NCI-H2029 treated with DMSO at 0.1 percent for 48 hours (cell line): ENCODE results near the gene GLDN.

ENCODE experiments used
- DNase-seq: peaks from one replicate; lab custom pipeline; 2025; lab: John Stamatoyannopoulos, UW

The GLDN gene

DNA sequence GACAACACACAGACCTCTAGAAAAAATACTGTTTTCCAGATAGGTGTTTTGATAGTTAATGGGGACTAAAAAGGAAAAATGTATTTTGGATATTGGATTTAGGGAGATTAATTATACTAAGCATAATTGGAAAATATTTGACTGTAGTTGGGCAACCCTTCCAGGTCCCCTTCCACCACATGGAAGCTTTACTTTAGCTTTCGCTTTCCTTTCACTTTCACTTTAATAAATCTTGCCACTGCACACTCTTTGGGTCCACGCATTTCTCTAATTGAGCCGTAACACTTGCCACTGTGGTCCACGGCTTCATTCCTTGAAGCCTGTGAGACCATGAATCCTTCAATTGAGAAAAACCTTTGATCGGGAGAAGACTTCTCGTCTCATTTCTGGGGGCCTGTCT, 15.5 kb downstream of the GLDN start:
- no peak for DNase-seq

DNA sequence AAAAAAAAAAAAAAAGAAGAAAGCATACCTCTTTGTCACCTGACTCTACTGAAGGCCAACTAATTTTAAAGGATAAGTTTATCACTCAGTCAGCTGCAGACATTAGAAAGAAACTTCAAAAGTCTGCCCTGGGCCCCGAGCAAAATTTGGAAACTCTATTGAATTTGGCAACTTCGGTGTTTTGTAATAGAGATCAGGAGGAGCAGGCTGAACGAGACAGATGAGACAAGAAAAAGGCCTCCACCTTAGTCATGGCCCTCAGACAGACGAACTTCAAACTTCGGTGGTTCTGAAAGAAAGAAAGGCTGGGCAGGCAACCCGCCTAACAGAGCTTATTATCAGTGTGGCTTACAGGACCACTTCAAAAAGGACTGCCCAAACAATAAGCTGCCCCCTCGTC, 18.5 kb downstream of the GLDN start:
- no peak for DNase-seq

DNA sequence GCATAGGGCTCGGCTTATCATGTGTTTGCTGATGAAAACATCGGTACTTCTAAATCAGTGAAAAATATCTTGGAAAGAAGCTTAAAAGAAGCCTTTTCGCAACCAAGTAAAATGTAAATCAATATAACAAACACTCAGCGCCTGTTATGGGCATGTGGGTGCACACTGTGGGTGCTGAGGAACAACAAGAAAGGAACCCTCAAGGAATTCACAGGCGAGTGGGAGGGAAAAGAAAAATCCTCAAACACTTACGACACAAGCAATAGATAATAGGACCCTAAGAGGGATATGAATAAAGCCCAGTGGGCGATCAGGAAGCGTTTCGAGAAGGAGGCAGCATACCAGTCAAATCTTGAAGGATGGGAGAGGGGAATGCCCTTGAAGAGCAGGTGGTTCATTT, 21.9 kb downstream of the GLDN start:
- no peak for DNase-seq

DNA sequence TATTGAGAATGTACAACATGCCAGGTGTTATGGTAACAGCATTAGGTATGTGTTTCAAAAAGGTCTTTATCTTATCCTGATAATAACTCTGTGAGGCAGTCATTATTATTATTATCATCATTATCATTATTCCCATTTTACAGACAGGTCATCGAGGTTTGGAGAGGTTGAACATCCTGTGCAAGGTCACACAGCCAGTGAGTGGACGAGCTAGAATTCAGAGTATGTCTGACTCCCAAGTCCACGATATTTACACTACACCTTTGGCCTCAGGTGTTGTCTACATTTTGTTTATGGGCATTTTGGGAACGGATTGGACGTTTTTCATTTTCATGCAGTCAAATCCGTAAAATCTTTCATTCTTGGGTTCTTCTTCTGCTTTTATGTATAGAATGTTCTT, 24.0 kb downstream of the GLDN start:
- DNase-seq, result no peak

DNA sequence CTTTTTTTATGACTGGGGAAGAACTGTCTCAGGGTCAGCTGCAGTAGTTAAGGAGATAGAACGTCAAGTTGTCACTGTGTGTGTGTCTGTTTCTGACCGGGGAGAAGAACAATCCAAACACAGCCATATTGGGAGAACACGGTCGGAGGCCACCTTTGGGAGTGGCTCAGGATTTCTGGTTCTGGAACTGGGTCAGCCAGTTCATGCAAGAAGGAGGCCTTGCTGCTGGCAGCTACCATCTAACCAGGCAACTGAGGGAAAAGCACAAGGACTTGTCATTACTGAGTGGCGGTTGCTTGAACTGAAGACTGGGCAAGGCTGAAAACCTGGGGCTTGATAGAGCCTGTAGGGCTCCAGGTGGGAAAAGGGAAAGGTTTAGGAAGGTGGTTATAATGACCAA, 24.6 kb downstream of the GLDN start:
- DNase-seq, result no peak

DNA sequence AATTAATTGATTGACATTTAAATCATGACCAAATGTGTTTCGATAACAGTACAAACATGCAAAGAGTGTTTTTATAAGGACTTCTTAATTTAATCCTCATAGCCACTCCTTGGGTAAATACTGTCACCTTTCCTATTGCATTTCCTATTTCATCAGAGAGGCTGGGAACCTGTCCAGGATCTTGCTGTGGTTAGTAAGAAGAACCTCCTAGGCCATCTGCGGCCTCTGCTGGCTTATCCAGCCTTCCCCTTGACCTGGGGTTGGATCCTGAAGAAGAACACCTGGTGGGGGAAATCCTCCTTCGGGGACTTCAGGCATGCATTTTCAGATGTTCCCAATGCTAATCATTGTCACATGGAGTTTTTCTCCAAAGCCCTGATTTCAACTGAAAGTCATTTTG, 25.5 kb downstream of the GLDN start:
- DNase-seq, result peak; percentile 47

DNA sequence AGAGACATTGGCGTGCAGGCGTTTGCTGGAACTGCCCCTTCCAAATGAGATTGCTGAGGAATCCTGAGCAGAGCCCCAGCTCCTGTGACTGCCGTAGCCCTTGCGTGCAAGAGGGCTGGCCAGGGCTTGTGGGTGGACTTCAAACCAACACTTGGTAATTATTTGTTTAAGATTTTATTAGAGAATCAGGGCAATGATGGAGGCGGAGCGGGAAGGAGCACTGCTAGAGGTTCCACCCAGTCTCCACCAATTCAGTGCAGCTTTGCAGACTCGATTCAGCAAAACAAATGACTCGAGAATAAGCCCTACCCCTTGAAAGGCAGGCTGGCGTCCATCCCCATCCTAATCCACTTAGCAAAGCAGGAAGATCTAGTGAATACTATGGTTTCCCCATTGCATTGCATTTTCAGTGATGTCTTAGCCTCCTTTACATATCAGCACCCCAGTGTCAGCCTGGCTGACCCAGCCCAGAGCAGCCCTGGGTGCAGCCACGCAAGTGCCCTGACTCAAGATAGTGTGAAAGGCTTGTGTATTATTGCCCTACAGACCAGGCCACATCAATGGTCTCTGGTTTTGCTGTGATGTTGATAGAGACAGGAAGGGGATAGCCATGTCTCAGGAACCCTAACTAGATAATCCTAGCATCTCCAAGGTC, 26.0 kb downstream of the GLDN start:
- DNase-seq, result no peak

DNA sequence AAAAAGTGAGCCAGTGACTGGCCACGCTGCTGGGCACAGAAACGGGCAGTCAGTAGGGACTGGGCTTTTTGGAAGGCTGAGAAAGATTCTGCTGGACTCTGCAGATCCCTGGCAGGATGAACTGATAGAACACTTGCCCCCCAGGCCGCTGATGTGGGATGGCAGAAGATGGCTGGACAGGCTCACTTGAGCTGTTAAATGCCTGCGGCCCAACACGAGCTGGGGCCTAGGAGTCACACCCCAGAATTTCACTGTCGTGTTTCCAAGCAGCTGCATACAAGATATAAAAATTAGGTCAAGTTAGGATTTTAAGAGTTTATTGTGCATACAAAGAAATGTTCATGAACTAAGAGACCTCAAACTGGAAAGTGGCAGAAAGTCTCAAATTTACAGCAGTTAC, 26.9 kb downstream of the GLDN start:
- DNase-seq, result no peak

DNA sequence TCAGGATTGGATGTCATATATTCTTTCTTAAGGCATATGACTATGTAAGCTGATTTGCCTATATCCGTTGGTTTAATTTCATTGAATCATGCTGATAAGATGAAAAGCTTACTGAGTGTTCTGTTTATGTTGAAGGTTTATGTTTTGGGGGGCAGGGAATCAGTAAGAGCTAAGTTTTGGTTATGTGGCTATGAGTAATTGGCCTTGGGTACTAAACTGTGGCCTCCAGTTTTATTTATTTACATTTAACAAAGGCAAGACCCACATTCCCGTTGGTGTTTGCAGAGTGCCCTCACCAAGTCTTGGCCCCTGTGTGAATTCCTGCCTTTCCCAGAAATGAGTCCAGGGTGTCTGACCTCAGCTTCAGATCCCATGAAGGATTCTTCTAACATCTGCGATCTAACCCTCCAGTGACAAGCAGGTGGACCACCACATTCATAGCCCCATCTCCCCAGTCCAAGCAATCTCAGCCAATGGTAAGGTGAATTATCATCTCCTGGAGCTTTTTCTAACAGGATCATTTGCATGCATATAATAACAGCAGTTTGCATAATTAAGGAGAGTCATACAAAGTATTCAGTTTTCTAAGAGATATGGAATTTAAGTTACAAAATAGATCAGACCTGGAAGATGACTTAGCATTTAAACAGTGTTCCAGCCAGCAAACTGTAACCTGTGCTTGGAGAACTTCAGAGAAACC, 27.4 kb downstream of the GLDN start:
- no peak for DNase-seq

DNA sequence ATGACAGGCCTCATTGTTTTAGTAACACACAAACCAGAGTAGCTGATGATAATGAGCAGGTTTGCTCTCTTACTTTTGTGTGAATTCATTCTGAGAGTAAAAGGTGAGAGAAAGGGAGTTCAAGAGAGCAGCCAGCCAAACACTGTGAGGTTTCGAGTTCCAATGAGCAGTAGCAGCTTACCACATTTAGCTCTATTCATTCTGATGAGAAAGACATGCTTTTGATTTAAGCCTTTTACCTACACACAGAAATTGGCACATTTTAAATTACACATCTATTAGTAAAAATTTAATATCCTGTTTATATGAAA, 28.0 kb downstream of the GLDN start:
- no peak for DNase-seq

DNA sequence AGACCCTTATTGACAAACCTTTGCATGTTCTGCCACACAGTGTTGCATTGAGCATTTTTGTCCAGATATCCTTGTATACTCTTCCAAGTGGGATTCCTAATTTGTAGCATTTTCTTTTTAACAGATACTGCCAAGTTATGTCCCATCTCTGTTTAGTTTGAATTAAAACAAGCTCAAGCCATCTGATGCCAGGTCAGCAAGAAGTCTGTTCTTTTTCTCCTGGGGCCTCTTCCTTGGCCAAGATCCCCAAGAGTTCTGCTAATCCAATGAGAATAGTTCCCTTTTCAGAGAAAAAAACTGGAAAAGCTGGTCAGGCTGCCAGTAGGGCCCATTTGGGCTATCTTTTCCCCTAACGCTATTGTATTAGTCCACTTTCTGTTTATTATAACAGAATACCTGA, 29.8 kb downstream of the GLDN start:
- DNase-seq, result no peak

DNA sequence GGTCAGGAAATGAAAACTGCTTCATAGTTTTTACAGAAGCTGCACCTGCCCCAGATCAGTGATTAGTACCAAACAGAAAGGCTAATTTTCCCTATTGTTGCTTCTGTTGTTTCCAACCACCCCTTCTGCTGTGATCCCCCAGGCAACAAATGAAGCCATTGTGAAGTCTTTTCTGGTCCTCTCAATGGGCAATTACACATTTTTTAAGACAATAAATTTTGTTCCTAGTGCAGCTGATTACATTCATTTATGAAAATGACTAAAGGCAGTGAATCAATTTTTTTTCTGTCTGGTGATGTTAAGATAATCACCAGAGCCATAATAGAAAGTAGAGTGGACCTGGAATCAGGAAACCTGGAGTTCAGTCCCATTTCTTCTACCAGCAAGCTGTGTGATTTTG, 32.7 kb downstream of the GLDN start:
- no peak for DNase-seq

DNA sequence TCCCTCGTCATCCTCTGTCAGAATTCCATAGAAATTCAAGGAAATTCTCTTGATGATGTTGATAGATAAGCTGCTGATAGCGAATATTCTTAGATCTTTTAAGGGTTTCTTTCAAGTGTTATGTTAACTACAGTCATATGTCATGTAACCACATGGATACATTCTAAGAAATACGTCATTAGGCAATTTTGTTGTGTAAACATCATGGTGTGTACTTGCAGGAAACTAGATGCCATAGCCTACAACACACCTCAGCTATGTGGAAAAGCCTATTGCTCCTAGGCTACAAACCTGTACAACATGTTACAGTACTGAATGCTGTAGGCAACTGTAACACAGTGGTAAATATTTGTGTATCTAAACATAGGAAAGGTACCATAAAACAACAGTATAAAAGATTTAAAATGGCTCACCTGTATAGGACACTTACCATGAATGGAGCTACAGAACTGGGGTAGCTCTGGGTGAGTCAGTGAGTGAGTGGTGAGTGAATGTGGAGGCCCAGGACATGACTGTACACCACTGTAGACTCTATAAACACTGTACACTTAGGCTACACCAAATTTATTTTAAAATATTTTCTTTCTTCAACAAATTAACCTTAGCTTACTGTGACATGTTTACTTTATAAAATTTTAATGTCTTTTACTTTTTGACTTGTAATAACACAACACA, 34.6 kb downstream of the GLDN start:
- no peak for DNase-seq

DNA sequence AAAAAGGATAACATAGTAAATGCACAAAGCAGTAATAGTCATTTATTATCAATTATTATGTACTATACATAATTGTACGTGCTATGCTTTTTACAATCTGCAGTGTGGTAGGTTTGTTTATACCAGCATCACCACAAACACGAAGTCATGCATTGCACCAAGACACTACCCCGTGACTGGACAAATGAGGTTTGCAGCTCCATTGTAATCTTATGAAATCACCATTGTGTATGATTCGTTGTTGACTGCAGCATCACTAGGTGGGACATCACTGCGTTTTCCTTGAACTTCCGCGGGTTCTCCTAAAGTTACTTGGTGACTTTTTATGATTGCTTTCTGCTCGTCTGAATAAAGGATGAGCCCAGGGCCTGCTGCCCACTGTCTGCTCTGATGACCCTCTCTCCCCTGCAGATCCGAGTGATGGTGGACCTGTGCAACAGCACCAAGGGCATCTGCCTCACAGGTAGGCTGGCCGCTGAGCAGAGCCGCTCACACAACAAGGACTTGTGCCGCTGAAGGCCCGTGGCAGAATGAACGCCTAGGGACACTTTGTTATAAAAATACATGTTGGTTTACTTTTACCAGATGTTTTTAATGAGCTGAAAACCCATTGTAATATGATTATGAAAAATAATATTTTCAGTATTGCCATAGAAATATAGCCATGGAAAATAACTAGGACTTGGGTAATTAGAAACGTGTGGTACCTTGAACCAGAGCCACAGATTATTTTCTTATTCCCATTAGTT, 35.8 kb downstream of the GLDN start:
- no peak for DNase-seq

DNA sequence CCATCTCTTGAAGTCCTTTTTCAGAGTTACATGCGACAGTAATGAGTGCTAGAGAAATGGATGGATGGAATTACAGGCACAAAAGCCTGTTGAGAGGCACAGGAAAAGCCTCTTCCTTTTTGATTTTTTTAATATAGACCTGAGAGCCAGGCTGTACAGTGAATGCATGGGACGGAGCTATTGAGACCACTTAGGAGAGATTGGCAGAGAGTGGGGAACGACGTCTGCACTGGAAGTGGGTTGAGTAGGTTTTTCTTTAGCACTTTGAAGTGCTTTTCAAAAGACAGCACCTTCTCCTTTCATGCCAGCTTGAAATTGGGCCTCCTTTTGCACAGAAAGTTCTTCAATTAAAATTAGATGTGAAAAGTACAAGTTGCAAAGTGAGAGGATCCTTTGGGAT, 37.0 kb downstream of the GLDN start:
- no peak for DNase-seq

DNA sequence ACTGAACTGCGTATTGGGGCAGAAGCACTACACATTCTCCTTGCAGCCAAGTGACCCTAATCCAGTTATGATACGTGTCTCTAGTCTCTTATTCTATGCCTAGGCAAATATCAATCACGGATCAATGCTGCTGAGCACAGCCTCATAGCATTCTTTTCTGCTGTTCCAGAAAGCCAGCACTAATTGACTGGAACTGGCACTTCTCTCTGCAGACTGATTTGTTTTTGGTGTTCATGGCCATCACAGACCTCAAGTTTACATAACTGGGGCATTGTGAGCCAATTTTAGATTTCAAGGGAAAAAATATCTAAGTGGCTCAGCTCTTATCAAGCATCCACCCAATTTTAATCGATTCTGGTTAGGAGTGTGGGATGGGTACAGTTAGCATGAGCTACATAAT, 37.9 kb downstream of the GLDN start:
- no peak for DNase-seq

DNA sequence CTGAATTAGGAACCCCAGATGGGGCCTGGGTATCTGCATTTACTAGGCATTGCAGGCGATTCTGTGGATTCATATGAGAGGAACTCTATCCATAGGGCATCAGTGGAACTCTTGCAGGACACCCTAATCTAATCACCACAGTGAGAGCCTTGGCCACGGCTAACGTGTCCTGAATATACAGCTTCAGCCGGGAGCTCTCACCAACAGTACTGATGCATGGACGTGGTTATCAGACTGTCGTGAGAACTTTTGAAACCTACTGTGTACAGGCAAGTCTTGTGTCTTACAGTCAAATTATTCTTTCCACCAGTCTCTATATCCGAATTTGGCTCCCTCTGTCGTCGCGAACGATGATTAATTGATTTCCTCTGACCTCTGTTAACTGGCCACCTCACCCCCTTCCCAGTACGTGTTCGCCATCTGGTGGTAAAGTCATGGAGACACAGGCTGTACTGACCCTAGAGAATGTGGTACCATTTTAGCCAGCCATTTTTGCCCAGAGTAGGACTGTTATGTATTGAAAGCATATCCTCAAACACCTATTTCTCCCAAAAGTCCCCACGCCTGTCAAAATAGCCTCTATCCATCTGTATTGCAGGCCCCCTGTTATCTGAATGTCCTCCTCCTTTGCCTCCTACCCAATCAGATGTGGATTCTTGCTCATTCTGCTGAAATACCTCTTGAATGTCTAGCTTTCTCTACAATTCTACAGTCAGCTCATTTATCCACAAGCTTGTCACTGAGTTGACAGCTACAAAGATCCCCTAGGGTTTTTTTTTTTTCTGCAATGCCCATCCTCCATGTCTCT, 39.7 kb downstream of the GLDN start:
- DNase-seq, result peak; percentile 48

DNA sequence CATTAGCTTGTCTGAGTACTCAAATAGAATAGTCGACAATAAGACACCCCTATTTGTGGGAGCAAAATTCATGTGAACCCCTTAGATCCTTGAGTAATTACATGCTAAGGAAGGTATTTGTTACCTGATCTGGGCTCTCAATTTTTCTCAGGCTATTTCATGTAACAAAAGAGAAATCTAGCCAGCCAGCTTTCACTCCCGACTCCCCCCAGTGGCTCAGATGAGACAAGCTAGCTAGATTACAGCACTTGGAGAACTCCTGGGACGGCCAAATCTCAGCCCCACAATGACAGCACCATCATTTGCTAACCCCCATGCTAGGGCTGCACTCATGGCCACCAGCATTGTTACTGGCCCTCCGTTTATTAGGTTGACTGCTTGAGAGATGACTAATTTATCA, 41.3 kb downstream of the GLDN start:
- DNase-seq, result no peak

DNA sequence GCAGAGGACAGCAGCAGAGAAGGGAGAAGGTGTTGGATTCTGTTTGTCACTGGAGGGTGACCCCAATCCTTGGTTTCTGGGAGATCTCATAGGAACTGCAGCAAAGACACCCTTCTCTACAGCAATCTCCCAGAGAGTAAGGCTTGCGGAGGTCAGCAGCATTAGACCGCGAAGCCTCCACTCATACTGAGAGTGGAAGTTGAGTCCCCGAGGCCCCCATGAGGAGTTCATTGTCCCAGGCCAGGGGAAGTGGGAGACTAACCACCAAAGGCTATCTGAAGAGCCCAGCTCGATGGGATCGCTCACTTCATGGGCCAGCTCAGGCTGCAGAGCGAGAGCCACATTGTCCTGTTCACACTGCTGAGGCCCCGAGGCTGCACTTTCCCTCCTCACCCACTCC, 44.6 kb downstream of the GLDN start:
- DNase-seq, result no peak

DNA sequence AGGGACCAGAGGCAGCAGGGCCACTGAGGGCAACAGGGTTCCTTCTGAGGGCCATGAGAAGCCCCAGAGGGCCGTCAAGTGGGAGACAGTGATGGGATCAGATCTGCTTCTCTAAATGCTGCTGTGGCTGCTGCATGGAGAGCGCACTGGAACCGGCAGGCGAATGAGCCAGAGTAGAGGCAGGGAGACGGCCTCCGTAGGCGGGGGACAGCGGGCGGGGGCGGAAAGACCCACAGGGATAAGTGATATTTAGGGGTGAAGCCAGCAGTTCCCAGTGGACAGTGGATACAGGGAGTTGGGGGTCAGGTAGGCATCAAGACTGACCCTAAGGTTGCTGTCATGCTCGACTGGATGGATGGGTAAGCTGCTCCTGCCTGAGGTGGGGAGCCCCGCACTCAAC, 45.0 kb downstream of the GLDN start:
- DNase-seq, result no peak

DNA sequence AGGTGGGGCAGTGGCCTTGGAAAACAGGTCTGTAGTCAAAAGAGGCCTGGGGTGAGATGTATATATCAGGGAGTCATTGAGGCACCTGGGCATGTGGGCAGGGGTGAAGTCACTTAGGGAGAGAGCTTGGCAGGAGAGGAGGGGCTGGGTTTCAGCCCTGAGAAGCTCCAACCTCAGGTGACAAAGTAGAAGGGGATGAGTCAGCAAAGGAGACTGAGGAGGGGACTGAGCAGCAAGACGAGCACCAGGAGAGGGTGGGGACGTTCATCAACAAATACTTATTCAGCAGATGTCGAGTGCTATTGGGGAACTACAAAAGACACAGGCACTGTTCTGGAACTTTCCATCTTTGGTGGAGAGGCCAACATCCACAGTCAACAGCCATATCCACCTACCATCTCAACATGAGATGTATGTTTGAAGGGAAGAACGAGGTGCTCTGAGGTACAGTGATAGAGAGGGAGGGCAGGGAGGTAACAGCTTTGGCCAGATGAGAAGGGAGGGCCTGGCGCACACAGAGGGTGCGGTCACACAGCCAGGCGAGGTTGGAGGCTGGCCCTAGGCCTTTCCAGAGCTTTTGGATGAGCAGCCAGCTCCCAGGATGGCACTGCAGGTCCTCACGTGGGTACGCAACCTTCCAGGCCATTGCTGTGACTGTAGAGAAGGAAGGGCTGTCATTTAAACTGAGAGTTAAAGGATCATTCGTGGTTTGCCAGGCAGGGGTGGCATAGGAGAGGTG, 45.7 kb downstream of the GLDN start:
- DNase-seq, result no peak

DNA sequence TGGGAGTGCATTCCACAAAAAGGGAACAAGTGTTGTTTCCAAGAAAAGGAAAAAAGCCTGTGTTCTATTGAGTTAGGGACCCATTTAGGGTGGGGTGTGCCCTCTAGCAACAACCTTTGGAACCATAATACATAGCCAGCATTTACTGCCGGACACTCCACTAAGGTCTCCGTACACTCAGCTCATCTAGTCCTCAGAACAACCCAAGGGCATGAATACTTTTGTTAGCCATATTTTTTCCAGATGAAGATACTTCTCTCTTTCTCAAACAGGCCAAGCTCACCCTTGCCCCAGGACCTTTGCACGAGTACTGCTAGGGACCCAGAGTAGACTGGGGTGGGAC, 46.2 kb downstream of the GLDN start:
- DNase-seq, result no peak
